Adipocyte (in vitro differentiated cells): ENCODE data around the gene GLTPD2.

Source experiments
- DNase-seq: peaks from one replicate; pipeline ENCODE4 v3.0.0-alpha.2; 2015; ENCODE audit warnings: low read depth
- H3K27me3 ChIP-seq: replicated peaks from 2 replicates; pipeline ENCODE4 v1.7.0; 2013; ENCODE audit warnings: mild to moderate bottlenecking, low read length, moderate library complexity; ENCODE audit not compliant: control insufficient read depth, insufficient read depth
- H3K36me3 ChIP-seq: 2 replicates; pipeline ENCODE4 v1.7.0; 2013; ENCODE audit warnings: low read length, mild to moderate bottlenecking, moderate library complexity; ENCODE audit not compliant: control insufficient read depth, insufficient read depth, severe bottlenecking
- H3K4me1 ChIP-seq: 2 replicates; pipeline ENCODE4 v1.7.0; 2013; ENCODE audit warnings: mild to moderate bottlenecking, low read length, moderate library complexity; ENCODE audit not compliant: control insufficient read depth, insufficient read depth
- H3K4me3 ChIP-seq: 2 replicates; pipeline ENCODE4 v1.7.0; 2013; ENCODE audit warnings: mild to moderate bottlenecking, low read length, moderate library complexity
- H3K9ac ChIP-seq: 2 replicates; pipeline ENCODE4 v1.7.0; 2013; ENCODE audit warnings: mild to moderate bottlenecking, low read length, moderate library complexity
- H3K9me3 ChIP-seq: 2 replicates; pipeline ENCODE4 v1.7.0; 2013; ENCODE audit warnings: mild to moderate bottlenecking, low read length, moderate library complexity; ENCODE audit not compliant: control insufficient read depth

GLTPD2 gene

GRCh38 chr17:4834681-4835020 lies 45.9 kb downstream of the GLTPD2 start:
- DNase-seq, result no peak
- H3K9me3 ChIP-seq, result no peaks in the 10 kb centered on the region
- H3K36me3 ChIP-seq, result no peaks in the 10 kb centered on the region
- H3K4me3 ChIP-seq, result peak overlapping the region; percentile 85
- H3K9ac ChIP-seq, result peak overlapping the region; percentile 93
- no peaks in the 10 kb centered on the region for H3K27me3 ChIP-seq
- peaks cover 27% of the 10 kb centered on the region for H3K4me1 ChIP-seq

DNA sequence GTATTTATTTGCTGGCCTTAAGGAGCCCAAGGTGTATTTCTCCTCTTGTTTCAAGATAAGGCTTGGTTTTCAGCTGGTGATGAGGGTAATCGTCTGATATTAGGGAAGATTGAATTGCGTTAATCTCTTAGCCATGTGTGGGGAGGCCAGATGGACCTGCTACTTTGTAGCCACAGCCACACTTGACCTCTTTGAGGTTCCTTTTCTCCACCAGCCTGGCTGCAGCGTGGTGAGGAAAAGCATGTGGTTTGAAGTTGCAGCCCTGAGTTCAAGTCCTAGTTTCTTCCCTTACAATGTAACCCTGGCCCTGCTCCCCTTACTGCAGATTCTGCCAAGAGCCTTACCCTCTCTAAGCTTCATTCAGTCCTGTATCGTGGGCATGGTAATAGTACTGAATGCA lies 47.5 kb downstream of the GLTPD2 start:
- no peaks in the 10 kb centered on the region for H3K27me3 ChIP-seq
- H3K9me3 ChIP-seq, result no peaks in the 10 kb centered on the region
- peaks cover 32% of the 10 kb centered on the region for H3K4me1 ChIP-seq
- no peak overlapping the region for H3K9ac ChIP-seq
- DNase-seq, result no peak
- no peak overlapping the region for H3K4me3 ChIP-seq
- H3K36me3 ChIP-seq, result no peaks in the 10 kb centered on the region

- H3K4me1 ChIP-seq, result peaks cover 32% of the 10 kb centered on the region
- no peaks in the 10 kb centered on the region for H3K36me3 ChIP-seq
- no peak for DNase-seq
- peak overlapping the region; percentile 18 for H3K4me3 ChIP-seq
- no peaks in the 10 kb centered on the region for H3K9me3 ChIP-seq
- H3K9ac ChIP-seq, result peak overlapping the region; percentile 56
- H3K27me3 ChIP-seq, result no peaks in the 10 kb centered on the region
Observed at GRCh38 chr17:4837471-4838308, 48.9 kb downstream of the GLTPD2 start.

- no peaks in the 10 kb centered on the region for H3K27me3 ChIP-seq
- no peak for DNase-seq
- peaks cover 32% of the 10 kb centered on the region for H3K4me1 ChIP-seq
- H3K9ac ChIP-seq, result peak overlapping the region; percentile 56
- H3K36me3 ChIP-seq, result no peaks in the 10 kb centered on the region
- H3K9me3 ChIP-seq, result no peaks in the 10 kb centered on the region
- peak overlapping the region; percentile 18 for H3K4me3 ChIP-seq
Observed at GRCh38 chr17:4838309-4838785, 49.6 kb downstream of the GLTPD2 start.

- H3K36me3 ChIP-seq, result no peaks in the 10 kb centered on the region
- H3K4me1 ChIP-seq, result peaks cover 30% of the 10 kb centered on the region
- no peak for DNase-seq
- H3K9ac ChIP-seq, result no peak overlapping the region
- H3K9me3 ChIP-seq, result no peaks in the 10 kb centered on the region
- H3K27me3 ChIP-seq, result no peaks in the 10 kb centered on the region
- H3K4me3 ChIP-seq, result no peak overlapping the region
Observed at GRCh38 chr17:4839221-4839620, 50.5 kb downstream of the GLTPD2 start.
